Karpas-422 (cell line): ENCODE data around the gene SCT. TPM values are rescaled to one million over a fixed set of nuclear protein-coding genes. Genes with fewer than 3 reads are reported as not detected.

ENCODE experiments used
- DNase-seq: peaks from one replicate; pipeline ENCODE4 v3.0.0-alpha.2; 2015
- H2AFZ ChIP-seq: fragments of 200-600 bp; sonication (generic); 2 replicates; pipeline ENCODE4 v1.6.1; 2014; ENCODE audit warnings: antibody characterized with exemption, low read length, mixed read lengths
- H3K27ac ChIP-seq: fragments of 200-600 bp; sonication (generic); 2 replicates; pipeline ENCODE4 v1.5.1; 2014; ENCODE audit warnings: mild to moderate bottlenecking, low read length, moderate library complexity
- H3K27me3 ChIP-seq: fragments of 200-600 bp; sonication (generic); 2 replicates; pipeline ENCODE4 v1.6.1; 2014; ENCODE audit warnings: low read length, mixed read lengths
- H3K36me3 ChIP-seq: fragments of 200-600 bp; sonication (generic); 2 replicates; pipeline ENCODE4 v1.6.1; 2014; ENCODE audit warnings: low read length, mixed read lengths; ENCODE audit not compliant: insufficient read depth
- H3K4me1 ChIP-seq: fragments of 200-600 bp; sonication (generic); 2 replicates; pipeline ENCODE4 v1.6.1; 2014; ENCODE audit warnings: mild to moderate bottlenecking, low read length, mixed read lengths
- H3K4me2 ChIP-seq: fragments of 200-600 bp; sonication (generic); 2 replicates; pipeline ENCODE4 v1.6.1; 2014; ENCODE audit warnings: low read length, low read depth, mild to moderate bottlenecking; ENCODE audit not compliant: poor library complexity, severe bottlenecking
- H3K4me3 ChIP-seq: fragments of 200-600 bp; sonication (generic); 2 replicates; pipeline ENCODE4 v1.5.1; 2014; ENCODE audit warnings: mild to moderate bottlenecking, antibody characterized with exemption, low read length, mixed read lengths
- H3K79me2 ChIP-seq: fragments of 200-600 bp; sonication (generic); 2 replicates; pipeline ENCODE4 v1.6.1; 2014; ENCODE audit warnings: mild to moderate bottlenecking, low read length, mixed read lengths
- H3K9ac ChIP-seq: fragments of 200-600 bp; sonication (generic); 2 replicates; pipeline ENCODE4 v1.6.0; 2014; ENCODE audit warnings: low read length
- H3K9me2 ChIP-seq: fragments of 200-600 bp; sonication (generic), shearing (Covaris generic); replicated peaks from 2 replicates; pipeline ENCODE4 v1.6.0; 2014; ENCODE audit warnings: mild to moderate bottlenecking, low read length, moderate library complexity; ENCODE audit not compliant: insufficient read depth
- H3K9me3 ChIP-seq: fragments of 300-700, 200-600 bp; sonication (generic); 2 replicates; pipeline ENCODE4 v1.6.1; 2014; ENCODE audit warnings: low read length, mixed read lengths
- H4K20me1 ChIP-seq: fragments of 200-600 bp; sonication (generic); 2 replicates; pipeline ENCODE4 v1.6.1; 2014; ENCODE audit warnings: mild to moderate bottlenecking, antibody characterized with exemption, low read length, low read depth; ENCODE audit not compliant: insufficient read depth
- total RNA-seq: library from RNA; depleted of rRNA; stranded (reverse); fragments of >200 nt; shearing (Covaris generic); gene quantifications from 2 replicates; pipeline ENCODE4 v1.2.3, GENCODE V29; 2014; ENCODE audit warnings: low replicate concordance; rRNA removed

SCT gene, protein sequence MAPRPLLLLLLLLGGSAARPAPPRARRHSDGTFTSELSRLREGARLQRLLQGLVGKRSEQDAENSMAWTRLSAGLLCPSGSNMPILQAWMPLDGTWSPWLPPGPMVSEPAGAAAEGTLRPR
- not detected in 2 replicates for total RNA-seq

DNA sequence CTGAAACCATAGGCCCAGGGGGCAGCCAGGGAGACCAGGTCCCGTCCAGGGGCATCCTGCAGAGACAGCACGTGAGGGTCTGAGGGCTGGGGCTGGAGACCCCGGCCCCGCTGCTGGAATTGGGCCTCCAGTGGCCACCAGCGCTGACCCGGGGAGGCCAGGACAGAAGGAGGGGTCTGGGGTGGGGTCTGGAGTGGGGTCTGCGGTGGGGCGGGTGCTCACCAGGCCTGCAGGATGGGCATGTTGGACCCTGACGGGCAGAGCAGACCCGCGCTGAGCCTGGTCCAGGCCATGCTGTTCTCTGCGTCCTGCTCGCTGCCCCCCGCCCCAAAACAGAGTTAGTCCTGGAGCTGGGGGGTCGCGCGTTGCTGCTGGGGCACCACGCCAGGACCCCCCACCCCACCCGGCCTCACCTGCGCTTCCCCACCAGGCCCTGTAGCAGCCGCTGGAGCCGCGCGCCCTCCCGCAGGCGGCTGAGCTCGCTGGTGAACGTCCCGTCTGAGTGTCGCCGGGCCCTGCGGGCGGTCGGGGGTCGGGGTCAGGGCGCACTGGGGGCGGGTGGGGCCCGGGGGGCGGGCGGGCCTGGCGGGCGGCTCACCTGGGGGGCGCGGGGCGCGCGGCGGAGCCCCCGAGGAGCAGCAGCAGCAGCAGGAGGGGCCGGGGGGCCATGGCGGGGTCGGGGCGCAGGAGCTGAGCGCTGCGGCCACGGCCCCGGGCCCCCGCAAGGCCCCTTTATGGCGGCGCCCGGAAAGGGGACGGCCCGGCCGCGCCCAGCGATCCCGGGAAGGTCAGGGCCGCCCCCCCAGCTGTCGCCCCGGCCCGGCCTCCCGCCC, at the start of gene SCT:
Gene SCT, minus strand, starts transcription at position 707 of the 833 bp plus-strand sequence. Its CDS starts 38 bp downstream, at position 669.
- no peaks in the 10 kb centered on the region for H3K4me1 ChIP-seq
- no peak within 1 kb of the TSS for H3K27ac ChIP-seq
- H3K4me2 ChIP-seq, result no peak within 1 kb of the TSS
- H2AFZ ChIP-seq, result no peak within 1 kb of the TSS
- H3K79me2 ChIP-seq, result no peaks in the 10 kb centered on the region
- no peaks in the 10 kb centered on the region for H3K9me2 ChIP-seq
- no peaks in the 10 kb centered on the region for H3K27me3 ChIP-seq
- no peak within 1 kb of the TSS for H3K4me3 ChIP-seq
- no peak for DNase-seq
- no peaks in the 10 kb centered on the region for H3K36me3 ChIP-seq
- H4K20me1 ChIP-seq, result no peaks in the 10 kb centered on the region
- H3K9ac ChIP-seq, result no peak within 1 kb of the TSS
- H3K9me3 ChIP-seq, result no peaks in the 10 kb centered on the region

DNA sequence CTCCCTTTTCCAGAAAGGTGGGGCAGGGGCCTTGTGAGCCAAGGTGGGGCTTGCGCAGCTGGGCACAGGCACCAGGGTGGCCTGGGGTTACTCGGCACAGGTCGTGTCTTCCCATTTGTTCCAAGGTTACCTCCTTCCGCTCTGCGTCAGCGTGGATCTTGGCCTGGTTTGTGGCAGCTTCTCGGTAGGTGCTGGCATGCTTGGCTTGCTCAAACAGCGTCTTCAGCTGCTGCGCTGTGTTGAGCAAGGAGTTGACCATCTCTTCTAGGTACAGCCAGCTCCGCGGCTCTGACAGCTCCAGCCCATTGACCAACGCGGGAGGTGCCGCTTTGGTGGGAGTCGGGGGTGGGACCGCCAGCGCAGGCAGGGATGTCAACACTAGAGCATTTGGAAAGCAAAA, 47.4 kb upstream of the SCT start:
- Histone ChIP-seq H3K4me1 (no peaks in the 10 kb centered on the region), H3K9ac (no peak overlapping the region), H3K4me3 (no peak overlapping the region), H3K9me2 (no peaks in the 10 kb centered on the region), H3K9me3 (no peaks in the 10 kb centered on the region), H2AFZ (no peak overlapping the region), H3K79me2 (no peaks in the 10 kb centered on the region), H3K36me3 (peaks cover 17% of the 10 kb centered on the region), H3K27ac (no peak overlapping the region), H3K4me2 (no peak overlapping the region), H3K27me3 (no peaks in the 10 kb centered on the region), H4K20me1 (no peaks in the 10 kb centered on the region)
- no peak for DNase-seq

DNA sequence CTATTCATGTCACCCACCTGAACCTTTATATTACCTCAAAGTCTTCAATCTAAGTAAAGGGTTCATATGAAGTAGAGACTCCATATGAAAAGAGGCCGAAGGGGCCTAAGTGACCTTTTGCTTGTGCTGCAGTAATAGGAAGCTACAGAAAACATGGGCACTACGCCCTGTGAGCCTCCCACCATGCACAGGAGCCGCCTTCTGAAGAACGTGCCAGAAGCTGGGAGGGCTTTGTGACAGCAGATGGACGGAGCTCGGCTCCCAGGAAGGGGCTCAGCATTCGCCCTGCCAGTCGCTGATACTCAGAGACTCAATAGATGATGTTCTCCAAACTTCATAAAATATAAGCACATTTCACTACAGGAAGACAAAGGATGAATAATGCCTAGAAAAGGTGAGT, 46.9 kb upstream of the SCT start:
- H3K27ac ChIP-seq, result no peak overlapping the region
- no peak for DNase-seq
- no peaks in the 10 kb centered on the region for H3K4me1 ChIP-seq
- no peak overlapping the region for H2AFZ ChIP-seq
- no peaks in the 10 kb centered on the region for H3K9me3 ChIP-seq
- no peaks in the 10 kb centered on the region for H3K27me3 ChIP-seq
- H3K79me2 ChIP-seq, result no peaks in the 10 kb centered on the region
- peaks cover 17% of the 10 kb centered on the region for H3K36me3 ChIP-seq
- no peak overlapping the region for H3K4me2 ChIP-seq
- no peak overlapping the region for H3K4me3 ChIP-seq
- no peaks in the 10 kb centered on the region for H4K20me1 ChIP-seq
- no peak overlapping the region for H3K9ac ChIP-seq
- H3K9me2 ChIP-seq, result no peaks in the 10 kb centered on the region

DNA sequence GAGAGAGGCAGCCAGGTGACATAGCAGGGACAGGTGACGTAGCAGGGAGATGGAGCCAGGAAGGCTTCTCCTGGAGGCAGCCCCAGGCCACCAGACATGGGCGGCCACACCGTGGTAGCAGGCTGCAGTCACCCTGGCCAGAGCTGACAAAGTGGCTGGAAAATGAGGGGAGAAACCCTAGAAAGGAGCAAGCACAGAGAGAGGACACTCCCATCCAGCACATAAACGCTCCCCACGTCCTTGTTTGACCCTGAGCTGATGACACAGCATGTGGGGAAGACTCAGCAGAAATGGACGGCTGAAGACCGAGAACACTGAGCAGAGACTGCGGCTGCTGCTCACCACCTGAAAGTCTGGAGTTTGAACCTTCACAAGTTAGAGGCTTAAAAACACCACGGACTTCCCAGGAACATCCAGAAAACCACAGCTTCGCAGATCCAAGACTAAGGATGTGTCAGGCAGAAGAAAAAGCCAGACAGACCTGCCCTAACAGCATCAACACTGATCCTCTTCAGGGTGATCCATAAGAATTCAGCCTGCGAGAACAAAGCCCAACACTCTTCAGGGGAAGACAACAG, 38.8 kb upstream of the SCT start:
- H3K9me3 ChIP-seq, result no peaks in the 10 kb centered on the region

DNA sequence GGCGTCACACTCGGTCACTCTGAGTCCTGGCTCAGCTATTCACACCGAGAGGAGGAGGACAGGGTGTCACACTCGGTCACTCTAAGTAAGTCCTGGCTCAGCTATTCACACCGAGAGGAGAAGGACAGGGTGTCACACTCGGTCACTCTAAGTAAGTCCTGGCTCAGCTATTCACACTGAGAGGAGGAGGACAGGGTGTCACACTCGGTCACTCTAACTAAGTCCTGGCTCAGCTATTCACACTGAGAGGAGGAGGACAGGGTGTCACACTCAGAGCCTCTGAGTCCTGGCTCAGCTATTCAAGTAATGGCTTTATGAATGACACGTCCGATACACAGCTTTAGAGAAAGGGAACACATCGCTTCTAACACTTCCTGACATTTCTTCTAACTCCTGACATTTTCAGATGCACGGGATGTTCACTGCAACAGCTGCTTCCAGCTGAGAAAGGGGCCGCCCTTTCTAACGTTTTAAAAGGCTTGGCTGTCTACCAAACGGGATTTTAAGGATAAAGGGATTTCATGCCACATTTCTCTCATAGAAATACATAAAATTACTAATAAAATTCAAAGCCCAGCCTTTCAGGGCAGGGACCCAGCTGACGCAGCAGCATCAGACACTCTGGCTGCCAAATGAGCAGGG, 38.2 kb upstream of the SCT start:
- Histone ChIP-seq H3K9ac (no peak overlapping the region), H3K4me2 (no peak overlapping the region)

More for the DNA sequence above, 38.8 kb upstream of the SCT start:
- Histone ChIP-seq H3K9me2 (no peaks in the 10 kb centered on the region), H3K27ac (no peak overlapping the region), H2AFZ (no peak overlapping the region), H4K20me1 (peaks cover 26% of the 10 kb centered on the region), H3K79me2 (no peaks in the 10 kb centered on the region), H3K27me3 (no peaks in the 10 kb centered on the region), H3K36me3 (peaks cover 22% of the 10 kb centered on the region), H3K4me1 (peaks cover 7% of the 10 kb centered on the region), H3K4me3 (no peak overlapping the region), H3K4me2 (no peak overlapping the region), H3K9ac (no peak overlapping the region)
- DNase-seq, result no peak

DNA sequence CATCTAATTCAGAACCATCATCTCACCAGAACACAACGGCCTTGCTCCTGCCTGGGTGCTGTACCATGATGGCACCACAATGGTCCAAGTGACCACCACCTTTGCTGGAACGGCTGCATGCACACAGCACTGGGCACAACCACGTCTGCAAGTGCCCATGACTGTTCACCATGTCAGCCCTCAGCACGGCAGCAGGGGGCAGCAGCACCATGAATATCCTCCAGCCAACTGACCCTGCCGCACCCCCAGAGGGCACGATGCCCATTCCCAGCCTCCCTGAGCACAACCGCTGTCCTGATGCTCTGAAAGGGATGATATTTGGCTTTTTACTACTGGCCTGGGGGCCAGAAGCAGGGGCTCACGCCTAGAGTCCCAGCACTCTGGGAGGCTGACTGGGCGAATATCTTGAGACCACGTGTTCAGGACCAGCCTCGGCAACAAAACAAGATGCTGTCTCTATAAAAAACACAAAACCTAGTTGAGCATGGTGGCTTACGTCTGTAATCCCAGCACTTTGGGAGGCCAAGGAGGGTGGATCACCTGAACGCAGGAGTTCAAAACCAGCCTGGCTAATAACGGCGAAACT, 35.8 kb upstream of the SCT start:
- no peaks in the 10 kb centered on the region for H3K9me3 ChIP-seq
- peaks cover 29% of the 10 kb centered on the region for H3K36me3 ChIP-seq
- H3K9ac ChIP-seq, result no peak overlapping the region
- H4K20me1 ChIP-seq, result peaks cover 52% of the 10 kb centered on the region
- no peak overlapping the region for H3K4me3 ChIP-seq
- no peak overlapping the region for H2AFZ ChIP-seq
- H3K27me3 ChIP-seq, result no peaks in the 10 kb centered on the region
- no peaks in the 10 kb centered on the region for H3K79me2 ChIP-seq
- H3K27ac ChIP-seq, result no peak overlapping the region
- peak; percentile 78 for DNase-seq
- H3K9me2 ChIP-seq, result no peaks in the 10 kb centered on the region
- peaks cover 23% of the 10 kb centered on the region for H3K4me1 ChIP-seq
- no peak overlapping the region for H3K4me2 ChIP-seq

More for the DNA sequence above, 38.2 kb upstream of the SCT start:
- Histone ChIP-seq H3K9me3 (no peaks in the 10 kb centered on the region), H3K9me2 (no peaks in the 10 kb centered on the region), H3K27me3 (no peaks in the 10 kb centered on the region), H3K4me3 (no peak overlapping the region), H4K20me1 (peaks cover 32% of the 10 kb centered on the region), H3K79me2 (no peaks in the 10 kb centered on the region), H2AFZ (no peak overlapping the region), H3K36me3 (peaks cover 22% of the 10 kb centered on the region), H3K4me1 (peaks cover 13% of the 10 kb centered on the region), H3K27ac (no peak overlapping the region)
- DNase-seq, result no peak

DNA sequence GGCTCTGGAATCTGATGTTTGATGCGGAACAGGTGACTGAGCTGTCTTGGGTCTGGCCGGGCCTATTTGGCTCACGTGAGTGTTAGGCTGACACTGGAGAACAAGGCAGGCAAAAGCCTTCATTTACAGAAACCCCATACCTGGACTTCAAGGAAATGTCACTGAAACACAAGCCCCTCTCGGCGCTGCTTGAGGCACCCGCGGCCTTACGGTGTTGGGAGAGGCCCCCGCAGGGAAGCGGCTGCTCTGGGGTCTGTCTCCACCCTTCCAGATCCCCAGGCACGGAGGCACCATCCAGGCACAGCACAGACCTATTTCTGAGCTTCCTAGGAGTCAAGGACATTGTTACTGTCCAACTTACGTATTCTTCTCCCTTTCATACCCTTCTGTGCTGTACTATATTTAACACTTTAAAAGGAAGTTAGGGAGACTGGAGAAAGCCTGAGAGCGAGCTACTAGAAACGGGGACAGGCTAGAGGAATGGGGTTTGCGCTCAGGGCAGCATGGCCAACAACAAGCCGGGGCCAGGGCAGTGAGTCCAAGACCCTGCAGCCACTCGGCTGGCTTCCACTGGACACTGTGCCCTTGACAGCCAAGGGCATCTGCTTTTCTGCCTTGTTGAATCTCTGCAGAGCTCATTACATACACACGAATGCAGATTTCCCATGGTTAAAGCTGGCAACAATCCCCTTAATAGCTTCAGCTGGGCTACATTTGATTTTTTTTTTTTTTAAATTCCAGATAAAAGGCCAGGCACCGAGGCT, 33.9 kb upstream of the SCT start:
- Histone ChIP-seq H3K9ac (no peak overlapping the region), H3K27ac (peak overlapping the region; percentile 25; the same call in 1 of the 2 replicates), H3K4me1 (peaks cover 23% of the 10 kb centered on the region), H3K36me3 (peaks cover 27% of the 10 kb centered on the region), H3K79me2 (no peaks in the 10 kb centered on the region), H3K9me2 (no peaks in the 10 kb centered on the region), H3K9me3 (no peaks in the 10 kb centered on the region), H3K4me2 (peak overlapping the region; percentile 56), H2AFZ (no peak overlapping the region), H3K4me3 (peak overlapping the region; percentile 33; the same call in 1 of the 2 replicates), H4K20me1 (peaks cover 66% of the 10 kb centered on the region), H3K27me3 (no peaks in the 10 kb centered on the region)
- DNase-seq, result no peak
